ENCODE measurements around the gene KRTAP19-7. TPM values are rescaled to one million over a fixed set of nuclear protein-coding genes. Genes with fewer than 3 reads are reported as not detected.

The KRTAP19-7 gene
- total RNA-seq (not detected), polyA plus RNA-seq (not detected)

- intact Hi-C loops (cut with DNase I), result no loop called here
- WGBS, 2 donors, result 55 to 59% methylated on average over 2 of the region's 2 CpGs
- DNase-seq, result no peak
- H3K4me3 ChIP-seq, result no peak within 1 kb of the TSS
- FAIRE-seq, result no peak
- no peaks in the 10 kb centered on the region for H3K27me3 ChIP-seq
- no peak for TF ChIP-seq CTCF (IDR thresholded peaks at IDR 0.05)
- no peaks in the 10 kb centered on the region for H3K4me1 ChIP-seq
- no peaks in the 10 kb centered on the region for H3K36me3 ChIP-seq
- no peak for ATAC-seq
- no peak within 1 kb of the TSS for H3K27ac ChIP-seq
- no peaks in the 10 kb centered on the region for H3K9me3 ChIP-seq
These were observed at the start of gene KRTAP19-7 for GRCh38 chr21:30561264-30561895. Gene KRTAP19-7, minus strand, starts transcription at chr21:30561314. Its CDS starts 25 bp downstream, at chr21:30561289.

GRCh38 chr21:30605968-30606367 is 44.9 kb upstream of the KRTAP19-7 start:
- no peak for ATAC-seq
- H3K4me3 ChIP-seq, result no peak overlapping the region

GRCh38 chr21:30600787-30601186 is 39.7 kb upstream of the KRTAP19-7 start, which contains the start of gene KRTAP22-1:
Gene KRTAP22-1, plus strand, starts transcription at chr21:30601087.
- DNase-seq, result no peak
- no peaks in the 10 kb centered on the region for H3K27me3 ChIP-seq
- intact Hi-C loops (cut with DNase I), result no loop called here
- no peak within 1 kb of the TSS for H3K4me3 ChIP-seq
- no peaks in the 10 kb centered on the region for H3K4me1 ChIP-seq
- H3K27ac ChIP-seq, result no peak within 1 kb of the TSS
- 33 to 35% methylated on average over 1 of the region's 1 CpG for WGBS, 2 donors
- H3K36me3 ChIP-seq, result no peaks in the 10 kb centered on the region
- FAIRE-seq, result no peak
- no peaks in the 10 kb centered on the region for H3K9me3 ChIP-seq
- no peak for ATAC-seq
- TF ChIP-seq CTCF (IDR thresholded peaks at IDR 0.05), result no peak

More at GRCh38 chr21:30605968-30606367, 44.9 kb upstream of the KRTAP19-7 start:
- no peaks in the 10 kb centered on the region for H3K9me3 ChIP-seq
- H3K27ac ChIP-seq, result no peak overlapping the region
- intact Hi-C loops (cut with DNase I), result no loop called here
- WGBS, 2 donors, result 86 to 91% methylated on average over 2 of the region's 2 CpGs
- no peak for DNase-seq
- no peak for TF ChIP-seq CTCF (IDR thresholded peaks at IDR 0.05)
- H3K27me3 ChIP-seq, result no peaks in the 10 kb centered on the region
- no peak for FAIRE-seq
- no peaks in the 10 kb centered on the region for H3K36me3 ChIP-seq
- H3K4me1 ChIP-seq, result no peaks in the 10 kb centered on the region

GRCh38 chr21:30598802-30599201 is 37.7 kb upstream of the KRTAP19-7 start, which contains the start of gene KRTAP6-2:
Gene KRTAP6-2, minus strand, starts transcription at chr21:30598902. Its CDS starts 28 bp downstream, at chr21:30598874.
- FAIRE-seq, result no peak
- no peak for ATAC-seq
- Histone ChIP-seq H3K9me3 (no peaks in the 10 kb centered on the region), H3K4me3 (no peak within 1 kb of the TSS), H3K36me3 (no peaks in the 10 kb centered on the region), H3K27ac (no peak within 1 kb of the TSS), H3K27me3 (no peaks in the 10 kb centered on the region), H3K4me1 (no peaks in the 10 kb centered on the region)
- intact Hi-C loops (cut with DNase I), result no loop called here
- DNase-seq, result no peak
- WGBS, 2 donors, result 91 to 92% methylated on average over 6 of the region's 6 CpGs
- no peak for TF ChIP-seq CTCF (IDR thresholded peaks at IDR 0.05)

GRCh38 chr21:30592140-30592539 is 31.0 kb upstream of the KRTAP19-7 start, which contains the start of gene KRTAP6-3:
Gene KRTAP6-3, plus strand, starts transcription at chr21:30592440. Its CDS starts 6 bp downstream, at chr21:30592446.
- Histone ChIP-seq H3K36me3 (no peaks in the 10 kb centered on the region), H3K4me3 (no peak within 1 kb of the TSS), H3K9me3 (no peaks in the 10 kb centered on the region), H3K4me1 (no peaks in the 10 kb centered on the region), H3K27ac (no peak within 1 kb of the TSS), H3K27me3 (no peaks in the 10 kb centered on the region)
- FAIRE-seq (no peak), ATAC-seq (no peak), DNase-seq (no peak)
- intact Hi-C loops (cut with DNase I), result no loop called here
- 89 to 97% methylated on average over 4 of the region's 4 CpGs for WGBS, 2 donors
- no peak for TF ChIP-seq CTCF (IDR thresholded peaks at IDR 0.05)
